SK-N-SH (cell line): ENCODE results near the gene PSMD2. TPM values are rescaled to one million over a fixed set of nuclear protein-coding genes. Genes with fewer than 3 reads are reported as not detected.

Source experiments
- CTCF ChIA-PET: fragments of 300-600, 350-600 bp; formaldehyde crosslinking; extraction: SDS; loops from one replicate; lab custom pipeline; 2021; lab: Yijun Ruan, JAX
- POLR2A ChIA-PET: fragments of 350-600 bp; sonication (Branson Sonifier 250); formaldehyde crosslinking; extraction: SDS; loops from one replicate; lab custom pipeline; 2020; ENCODE audit warnings: antibody characterized with exemption, inconsistent platforms; lab: Yijun Ruan, JAX
- DNase-seq: peaks from one replicate; pipeline ENCODE4 v3.0.0; 2012
- H2AFZ ChIP-seq: fragments of 200-600 bp; sonication (generic); 2 replicates; pipeline ENCODE4 v1.8.1; 2016; ENCODE audit warnings: antibody characterized with exemption, mild to moderate bottlenecking, low read depth
- H3F3A ChIP-seq: fragments of 200-600 bp; sonication (generic); replicated peaks from 2 replicates; pipeline ENCODE3; 2016; ENCODE audit warnings: antibody characterized with exemption, mild to moderate bottlenecking; ENCODE audit not compliant: insufficient read depth
- H3K27ac ChIP-seq, 2 experiments: fragments of 200-500 bp in 1 of 2; fragments of 200-600 bp in 1 of 2; sonication (Bioruptor generic) in 1 of 2; sonication (generic), shearing (Covaris generic) in 1 of 2; 2 replicates each; pipeline versions ENCODE4 v1.5.1 to v1.6.1; 2014 to 2016; ENCODE audit warnings: low read depth in 2 of 2, inconsistent platforms in 1 of 2, low read length in 1 of 2, mild to moderate bottlenecking in 1 of 2, mixed read lengths in 1 of 2
- H3K27me3 ChIP-seq: fragments of 200-600 bp; sonication (generic), shearing (Covaris generic); 2 replicates; pipeline ENCODE4 v1.6.1; 2016; ENCODE audit warnings: mixed run types; ENCODE audit not compliant: insufficient read depth
- H3K36me3 ChIP-seq, 2 experiments: fragments of 200-500 bp in 1 of 2; fragments of 200-600 bp in 1 of 2; sonication (Bioruptor generic) in 1 of 2; sonication (generic) in 1 of 2; replicated peaks in 1 of 2; 2 replicates each; pipeline versions ENCODE3 to v1.5.1; 2014 to 2016; ENCODE audit warnings: low read length in 1 of 2, mild to moderate bottlenecking in 1 of 2; ENCODE audit not compliant: insufficient read depth in 2 of 2, control insufficient read depth in 1 of 2
- H3K4me1 ChIP-seq, 2 experiments: fragments of 200-500 bp in 1 of 2; fragments of 200-600 bp in 1 of 2; sonication (Bioruptor generic) in 1 of 2; sonication (generic), shearing (Covaris generic) in 1 of 2; 2 replicates each; pipeline versions ENCODE4 v1.5.1 to v1.6.1; 2014 to 2016; ENCODE audit warnings: low read depth in 1 of 2, low read length in 1 of 2, mixed run types in 1 of 2; ENCODE audit not compliant: insufficient read depth in 2 of 2, control insufficient read depth in 1 of 2
- H3K4me2 ChIP-seq: fragments of 200-600 bp; sonication (generic), shearing (Covaris generic); 2 replicates; pipeline ENCODE4 v1.6.1; 2017; ENCODE audit warnings: mixed run types
- H3K4me3 ChIP-seq, 2 experiments: fragments of 200-500 bp in 1 of 2; fragments of 200-600 bp in 1 of 2; sonication (Bioruptor generic) in 1 of 2; sonication (generic), shearing (Covaris generic) in 1 of 2; 2 replicates each; pipeline versions ENCODE4 v1.5.1 to v1.8.1; 2014 to 2016; ENCODE audit warnings: low read depth in 2 of 2, inconsistent platforms in 1 of 2, low read length in 1 of 2, mild to moderate bottlenecking in 1 of 2, mixed read lengths in 1 of 2, moderate library complexity in 1 of 2
- H3K79me2 ChIP-seq: fragments of 200-600 bp; sonication (generic); 2 replicates; pipeline ENCODE4 v1.8.1; 2017; ENCODE audit warnings: mild to moderate bottlenecking; ENCODE audit not compliant: insufficient read depth
- H3K9ac ChIP-seq: fragments of 200-600 bp; sonication (generic); 2 replicates; pipeline ENCODE4 v1.6.1; 2017; ENCODE audit warnings: mixed run types
- H3K9me2 ChIP-seq: fragments of 200-600 bp; sonication (generic); 2 replicates; pipeline ENCODE4 v1.6.1; 2017; ENCODE audit warnings: mixed run types
- H3K9me3 ChIP-seq: fragments of 200-600 bp; sonication (generic); 2 replicates; pipeline ENCODE4 v1.6.1; 2017; ENCODE audit warnings: mixed run types, mild to moderate bottlenecking, moderate library complexity
- H4K20me1 ChIP-seq: fragments of 200-600 bp; sonication (generic); 2 replicates; pipeline ENCODE4 v1.6.1; 2017; ENCODE audit warnings: mild to moderate bottlenecking, mixed run types; ENCODE audit not compliant: insufficient read depth
- CHD2 ChIP-seq: fragments of 150-350 bp; IDR thresholded peaks from 2 replicates; pipeline ENCODE4 v1.6.1; 2018; ENCODE audit warnings: low read length; ENCODE audit not compliant: partially characterized antibody
- ELF1 ChIP-seq: IDR thresholded peaks from 2 replicates; pipeline ENCODE4 v1.4.0; 2012
- EP300 ChIP-seq, 2 experiments: IDR thresholded peaks; 2 replicates each; pipeline versions ENCODE4 v1.4.0 to v1.6.1; 2012; ENCODE audit warnings: borderline replicate concordance in 1 of 2, low read depth in 1 of 2, low read length in 1 of 2
- FOSL2 ChIP-seq: IDR thresholded peaks from 2 replicates; pipeline ENCODE4 v1.4.0; 2012; ENCODE audit warnings: low read depth, mild to moderate bottlenecking, moderate library complexity, borderline replicate concordance
- FOXM1 ChIP-seq: IDR thresholded peaks from 2 replicates; pipeline ENCODE4 v1.4.0; 2012; ENCODE audit warnings: low read depth, mild to moderate bottlenecking
- GATA2 ChIP-seq: sonication (generic); formaldehyde crosslinking; IDR thresholded peaks from 2 replicates; pipeline ENCODE4 v1.5.0; 2020; ENCODE audit warnings: mild to moderate bottlenecking, missing genetic modification reagents
- JUND ChIP-seq: IDR thresholded peaks from 2 replicates; pipeline ENCODE4 v1.4.0; 2012
- MEF2A ChIP-seq: IDR thresholded peaks from 2 replicates; pipeline ENCODE4 v1.4.0; 2012; ENCODE audit warnings: low read depth, borderline replicate concordance
- MXI1 ChIP-seq: IDR thresholded peaks from 2 replicates; pipeline ENCODE4 v1.6.1; 2012; ENCODE audit warnings: mild to moderate bottlenecking, low read depth, low read length, improper control_type of control experiment
- NFIC ChIP-seq: IDR thresholded peaks from 2 replicates; pipeline ENCODE4 v1.4.0; 2012; ENCODE audit warnings: borderline replicate concordance
- NRF1 ChIP-seq: IDR thresholded peaks from 2 replicates; pipeline ENCODE4 v1.6.1; 2012; ENCODE audit warnings: low read depth, mild to moderate bottlenecking, low read length
- POLR2AphosphoS5 ChIP-seq: IDR thresholded peaks from 2 replicates; pipeline ENCODE4 v1.6.1; 2012; ENCODE audit warnings: low read depth, low read length
- RCOR1 ChIP-seq: fragments of 150-350 bp; IDR thresholded peaks from 2 replicates; pipeline ENCODE4 v1.6.1; 2017; ENCODE audit warnings: antibody characterized with exemption, low read length
- SIN3A ChIP-seq: IDR thresholded peaks from 2 replicates; pipeline ENCODE4 v1.6.1; 2012; ENCODE audit warnings: low read depth, mild to moderate bottlenecking, low read length, moderate library complexity, borderline replicate concordance
- SMC3 ChIP-seq: IDR thresholded peaks from 2 replicates; pipeline ENCODE4 v1.6.1; 2012; ENCODE audit warnings: low read depth, low read length, improper control_type of control experiment
- TAF1 ChIP-seq: IDR thresholded peaks from 2 replicates; pipeline ENCODE4 v1.6.1; 2012; ENCODE audit warnings: low read depth, mild to moderate bottlenecking, low read length, moderate library complexity, borderline replicate concordance
- TCF12 ChIP-seq: IDR thresholded peaks from 2 replicates; pipeline ENCODE4 v1.4.0; 2012
- TEAD4 ChIP-seq: IDR thresholded peaks from 2 replicates; pipeline ENCODE4 v1.4.0; 2012; ENCODE audit warnings: mild to moderate bottlenecking, borderline replicate concordance; ENCODE audit not compliant: insufficient read depth
- WGBS: methylation state at CpG from one replicate; pipeline ENCODE4 v1.1.6; 2017; ENCODE audit warnings: low lambda C conversion rate; 5-methylcytosine and 5-hydroxymethylcytosine counted together
- polyA plus RNA-seq, 3 experiments: library from polyadenylated mRNA; depleted of rRNA; stranded (reverse); fragments of >200 nt; gene quantifications; 2 replicates each; pipeline ENCODE4 v1.2.3, GENCODE V29; 2012
- TF ChIP-seq, protein P1 (sequence below): fragments of 150-350 bp; IDR thresholded peaks from 2 replicates; pipeline ENCODE4 v1.6.1; 2017; ENCODE audit warnings: antibody characterized with exemption, low read length, low read depth, borderline replicate concordance
- TF ChIP-seq, protein P2 (sequence below): IDR thresholded peaks from 2 replicates; pipeline ENCODE4 v1.4.0; 2012; ENCODE audit warnings: low read depth, borderline replicate concordance
- TF ChIP-seq, protein P3 (sequence below): IDR thresholded peaks from 2 replicates; pipeline ENCODE4; 2012
- TF ChIP-seq, protein P4 (sequence below): IDR thresholded peaks from 2 replicates; pipeline ENCODE4 v1.4.0; 2012; ENCODE audit warnings: low read depth
- TF ChIP-seq, protein P5 (sequence below): IDR thresholded peaks from 2 replicates; pipeline ENCODE4 v1.6.1; 2012; ENCODE audit warnings: mild to moderate bottlenecking, low read depth, low read length, moderate library complexity

PSMD2 gene
- polyA plus RNA-seq, 1 of the 3 experiments (the other 2 are of a cell fraction), result 328 TPM

DNA sequence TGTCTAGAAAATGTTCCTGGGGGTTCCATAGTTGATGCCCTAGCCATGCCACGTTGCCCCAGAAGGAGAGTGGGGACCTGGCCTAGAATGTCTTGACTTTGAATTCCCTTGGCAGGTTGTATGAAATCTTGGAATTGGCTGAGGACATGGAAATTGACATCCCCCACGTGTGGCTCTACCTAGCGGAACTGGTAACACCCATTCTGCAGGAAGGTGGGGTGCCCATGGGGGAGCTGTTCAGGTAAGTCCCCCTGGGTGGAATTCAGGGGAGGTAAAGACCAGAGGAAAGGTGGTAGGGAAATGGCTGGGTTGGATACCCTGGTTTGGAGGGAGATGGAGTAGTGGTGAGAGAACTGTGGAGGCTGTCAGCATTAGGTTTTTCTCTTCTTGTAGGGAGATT is 29.5 kb downstream of the PSMD2 start (continued):
- TF ChIP-seq, protein P1, sequence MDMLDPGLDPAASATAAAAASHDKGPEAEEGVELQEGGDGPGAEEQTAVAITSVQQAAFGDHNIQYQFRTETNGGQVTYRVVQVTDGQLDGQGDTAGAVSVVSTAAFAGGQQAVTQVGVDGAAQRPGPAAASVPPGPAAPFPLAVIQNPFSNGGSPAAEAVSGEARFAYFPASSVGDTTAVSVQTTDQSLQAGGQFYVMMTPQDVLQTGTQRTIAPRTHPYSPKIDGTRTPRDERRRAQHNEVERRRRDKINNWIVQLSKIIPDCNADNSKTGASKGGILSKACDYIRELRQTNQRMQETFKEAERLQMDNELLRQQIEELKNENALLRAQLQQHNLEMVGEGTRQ, result no peak
- TF ChIP-seq, protein P2, sequence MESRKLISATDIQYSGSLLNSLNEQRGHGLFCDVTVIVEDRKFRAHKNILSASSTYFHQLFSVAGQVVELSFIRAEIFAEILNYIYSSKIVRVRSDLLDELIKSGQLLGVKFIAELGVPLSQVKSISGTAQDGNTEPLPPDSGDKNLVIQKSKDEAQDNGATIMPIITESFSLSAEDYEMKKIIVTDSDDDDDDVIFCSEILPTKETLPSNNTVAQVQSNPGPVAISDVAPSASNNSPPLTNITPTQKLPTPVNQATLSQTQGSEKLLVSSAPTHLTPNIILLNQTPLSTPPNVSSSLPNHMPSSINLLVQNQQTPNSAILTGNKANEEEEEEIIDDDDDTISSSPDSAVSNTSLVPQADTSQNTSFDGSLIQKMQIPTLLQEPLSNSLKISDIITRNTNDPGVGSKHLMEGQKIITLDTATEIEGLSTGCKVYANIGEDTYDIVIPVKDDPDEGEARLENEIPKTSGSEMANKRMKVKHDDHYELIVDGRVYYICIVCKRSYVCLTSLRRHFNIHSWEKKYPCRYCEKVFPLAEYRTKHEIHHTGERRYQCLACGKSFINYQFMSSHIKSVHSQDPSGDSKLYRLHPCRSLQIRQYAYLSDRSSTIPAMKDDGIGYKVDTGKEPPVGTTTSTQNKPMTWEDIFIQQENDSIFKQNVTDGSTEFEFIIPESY, result no peak
- TF ChIP-seq NRF1 (no peak), RCOR1 (no peak), FOSL2 (no peak), NFIC (no peak)
- TF ChIP-seq, all 33 proteins: peak for 0

DNA sequence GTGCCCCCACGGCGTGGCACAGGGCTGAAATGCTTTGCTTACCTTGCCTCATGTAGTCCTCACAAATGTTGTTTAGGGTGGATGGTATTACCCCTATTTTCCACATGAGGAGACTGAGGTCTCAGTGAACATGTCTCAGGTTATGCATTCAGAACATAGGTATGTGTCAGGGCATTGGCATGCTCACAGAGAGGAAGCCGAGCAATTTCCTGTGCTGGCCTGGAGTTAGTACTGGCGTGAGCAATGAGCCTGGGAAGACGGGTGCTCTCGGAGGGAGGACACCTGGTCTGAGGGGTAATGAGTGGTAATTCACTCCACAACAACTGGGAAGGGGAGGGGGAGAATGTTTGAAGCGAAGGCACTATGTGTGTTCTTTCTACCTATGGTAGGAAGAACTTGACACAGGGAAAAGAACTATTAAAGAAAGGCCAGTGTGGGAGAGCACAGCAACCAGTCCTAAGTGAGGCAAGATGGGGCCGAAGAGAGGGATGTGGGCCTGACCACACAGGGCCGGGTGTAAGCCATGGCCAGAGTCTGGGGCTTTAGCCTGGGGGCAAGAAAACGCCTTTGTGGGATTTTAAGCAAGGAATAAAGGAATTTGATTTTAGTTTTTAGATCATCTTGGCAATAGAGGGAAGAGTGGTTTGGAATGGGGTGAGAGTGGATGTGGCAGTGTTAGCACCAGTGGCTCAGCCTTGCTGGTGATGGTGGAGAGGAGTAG is 33.5 kb downstream of the PSMD2 start:
- peaks cover 59% of the 10 kb centered on the region for H3K79me2 ChIP-seq
- CTCF ChIA-PET, result no interaction called here
- H3K4me3 ChIP-seq, result no peak overlapping the region
- H3K4me2 ChIP-seq, result peak overlapping the region; percentile 48
- POLR2A ChIA-PET, result no interaction called here
- H3F3A ChIP-seq, result peaks cover 78% of the 10 kb centered on the region
- TF ChIP-seq, protein P3, sequence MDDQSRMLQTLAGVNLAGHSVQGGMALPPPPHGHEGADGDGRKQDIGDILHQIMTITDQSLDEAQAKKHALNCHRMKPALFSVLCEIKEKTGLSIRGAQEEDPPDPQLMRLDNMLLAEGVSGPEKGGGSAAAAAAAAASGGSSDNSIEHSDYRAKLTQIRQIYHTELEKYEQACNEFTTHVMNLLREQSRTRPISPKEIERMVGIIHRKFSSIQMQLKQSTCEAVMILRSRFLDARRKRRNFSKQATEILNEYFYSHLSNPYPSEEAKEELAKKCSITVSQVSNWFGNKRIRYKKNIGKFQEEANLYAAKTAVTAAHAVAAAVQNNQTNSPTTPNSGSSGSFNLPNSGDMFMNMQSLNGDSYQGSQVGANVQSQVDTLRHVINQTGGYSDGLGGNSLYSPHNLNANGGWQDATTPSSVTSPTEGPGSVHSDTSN, result peak; percentile 33; the same call in 1 of the 2 replicates
- no peak for TF ChIP-seq CHD2
- no peak for TF ChIP-seq RCOR1
- TF ChIP-seq SMC3, result no peak
- no peak for TF ChIP-seq MEF2A
- TF ChIP-seq, protein P4, sequence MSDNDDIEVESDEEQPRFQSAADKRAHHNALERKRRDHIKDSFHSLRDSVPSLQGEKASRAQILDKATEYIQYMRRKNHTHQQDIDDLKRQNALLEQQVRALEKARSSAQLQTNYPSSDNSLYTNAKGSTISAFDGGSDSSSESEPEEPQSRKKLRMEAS, result peak; percentile 74
- TF ChIP-seq TAF1, result no peak
- peak; percentile 66 for TF ChIP-seq NFIC
- TF ChIP-seq NRF1, result no peak
- TF ChIP-seq TCF12, result peak; percentile 76
- no peak for TF ChIP-seq ELF1
- TF ChIP-seq JUND, result peak; percentile 70
- TF ChIP-seq SIN3A, result 0 out of 2 replicates have a peak, but pooled peaks have one; percentile 59
- no peak for TF ChIP-seq FOXM1
- TF ChIP-seq, protein P5, sequence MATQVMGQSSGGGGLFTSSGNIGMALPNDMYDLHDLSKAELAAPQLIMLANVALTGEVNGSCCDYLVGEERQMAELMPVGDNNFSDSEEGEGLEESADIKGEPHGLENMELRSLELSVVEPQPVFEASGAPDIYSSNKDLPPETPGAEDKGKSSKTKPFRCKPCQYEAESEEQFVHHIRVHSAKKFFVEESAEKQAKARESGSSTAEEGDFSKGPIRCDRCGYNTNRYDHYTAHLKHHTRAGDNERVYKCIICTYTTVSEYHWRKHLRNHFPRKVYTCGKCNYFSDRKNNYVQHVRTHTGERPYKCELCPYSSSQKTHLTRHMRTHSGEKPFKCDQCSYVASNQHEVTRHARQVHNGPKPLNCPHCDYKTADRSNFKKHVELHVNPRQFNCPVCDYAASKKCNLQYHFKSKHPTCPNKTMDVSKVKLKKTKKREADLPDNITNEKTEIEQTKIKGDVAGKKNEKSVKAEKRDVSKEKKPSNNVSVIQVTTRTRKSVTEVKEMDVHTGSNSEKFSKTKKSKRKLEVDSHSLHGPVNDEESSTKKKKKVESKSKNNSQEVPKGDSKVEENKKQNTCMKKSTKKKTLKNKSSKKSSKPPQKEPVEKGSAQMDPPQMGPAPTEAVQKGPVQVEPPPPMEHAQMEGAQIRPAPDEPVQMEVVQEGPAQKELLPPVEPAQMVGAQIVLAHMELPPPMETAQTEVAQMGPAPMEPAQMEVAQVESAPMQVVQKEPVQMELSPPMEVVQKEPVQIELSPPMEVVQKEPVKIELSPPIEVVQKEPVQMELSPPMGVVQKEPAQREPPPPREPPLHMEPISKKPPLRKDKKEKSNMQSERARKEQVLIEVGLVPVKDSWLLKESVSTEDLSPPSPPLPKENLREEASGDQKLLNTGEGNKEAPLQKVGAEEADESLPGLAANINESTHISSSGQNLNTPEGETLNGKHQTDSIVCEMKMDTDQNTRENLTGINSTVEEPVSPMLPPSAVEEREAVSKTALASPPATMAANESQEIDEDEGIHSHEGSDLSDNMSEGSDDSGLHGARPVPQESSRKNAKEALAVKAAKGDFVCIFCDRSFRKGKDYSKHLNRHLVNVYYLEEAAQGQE, result 0 out of 2 replicates have a peak, but pooled peaks have one; percentile 15
- TF ChIP-seq GATA2 (CRISPR knock-in tag), result no peak
- peak; percentile 69; the same call in 1 of the 2 replicates for TF ChIP-seq TEAD4
- no peak for TF ChIP-seq MXI1
- TF ChIP-seq EP300 (IDR thresholded peaks at IDR 0.05; ENCODE audit: borderline replicate concordance in 1 of 2, low read depth in 1 of 2, low read length in 1 of 2), result no peak
- TF ChIP-seq FOSL2, result peak; percentile 64; the same call in 1 of the 2 replicates
- no peak; the same call in 1 of the 2 replicates for TF ChIP-seq POLR2AphosphoS5
- H3K36me3 ChIP-seq, result peaks cover 60 to 65% of the 10 kb centered on the region in 2 experiments
- peaks cover 23% of the 10 kb centered on the region for H4K20me1 ChIP-seq
- no peaks in the 10 kb centered on the region for H3K9me3 ChIP-seq
- H3K27ac ChIP-seq, result peak overlapping the region; percentile 41 to 90
- H2AFZ ChIP-seq, result no peak overlapping the region
- no peaks in the 10 kb centered on the region for H3K9me2 ChIP-seq
- peaks cover 22 to 38% of the 10 kb centered on the region in 2 experiments; a peak in 3 of 4 replicates for H3K4me1 ChIP-seq
- H3K9ac ChIP-seq, result peak overlapping the region; percentile 53
- no peak for DNase-seq
- 41% methylated on average over 10 of the region's 10 CpGs for WGBS
- no peaks in the 10 kb centered on the region for H3K27me3 ChIP-seq
